ENCODE measurements around the gene DNAJC25. TPM values are rescaled to one million over a fixed set of nuclear protein-coding genes. Genes with fewer than 3 reads are reported as not detected.
A peak's percentile ranks its signal among the peaks of the same experiment; 100 is the strongest.

Gene DNAJC25
- polyA plus RNA-seq, 3 donors, result 1.1 to 6.0 (median 1.6) TPM

- WGBS (ENCODE audit: insufficient coverage), result under 1% methylated on average over 30 of the region's 41 CpGs
- peak overlapping the region; percentile 98 to 100 for H3K4me3 Mint-ChIP-seq
Measured at GRCh38 chr9:111597852-111598732, 33.0 kb upstream of the DNAJC25 start.

DNA sequence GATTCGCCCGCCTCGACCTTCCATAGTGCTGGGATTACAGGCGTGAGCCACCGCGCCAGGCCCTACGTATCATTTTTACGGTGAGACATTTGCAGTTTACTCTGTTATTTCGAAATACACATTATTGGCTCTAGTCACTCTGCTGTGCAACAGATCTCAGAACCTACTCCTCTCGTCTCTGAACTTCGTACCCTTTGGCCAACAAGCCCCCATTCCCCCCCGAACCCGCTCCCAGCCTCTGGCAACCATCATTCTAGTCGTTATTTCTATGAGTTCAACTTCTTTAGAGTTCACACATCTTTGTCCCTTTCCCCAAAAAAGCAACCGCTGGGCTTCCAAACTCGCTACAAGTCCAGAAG, 32.4 kb upstream of the DNAJC25 start:
- Histone ChIP-seq H3K4me1 (ENCODE audit: control insufficient read depth in 1 of 2, insufficient read depth in 2 of 2, low read length in 2 of 2) (peaks cover 15 to 25% of the 10 kb centered on the region in 2 donors), H2AFZ (ENCODE audit: insufficient read depth, low read depth, low read length, poor library complexity, severe bottlenecking) (peak overlapping the region; percentile 95), H3K79me2 (ENCODE audit: insufficient read depth, low read length) (no peaks in the 10 kb centered on the region), H3K9ac (ENCODE audit: insufficient read depth, low read length, poor library complexity, severe bottlenecking) (peak overlapping the region; percentile 49), H3K27me3 (ENCODE audit: control insufficient read depth in 2 of 2, insufficient read depth in 2 of 2, low read length in 2 of 2) (peaks cover 0 to 35% of the 10 kb centered on the region in 2 donors), H3K9me3 (replicated peaks in 1 of 2; ENCODE audit: control insufficient read depth in 1 of 2, insufficient read depth in 1 of 2, low read length in 2 of 2) (no peaks in the 10 kb centered on the region), H3K4me3 (replicated peaks in 1 of 3; ENCODE audit: low read depth in 2 of 3, low read length in 3 of 3) (peak overlapping the region; percentile 57 to 86 (median 59)), H3K36me3 (replicated peaks in 1 of 2; ENCODE audit: control insufficient read depth in 1 of 2, insufficient read depth in 2 of 2, low read length in 2 of 2) (no peaks in the 10 kb centered on the region), H3K27ac (ENCODE audit: low read depth in 1 of 2, low read length in 2 of 2) (no peak overlapping the region), H3K4me2 (replicated peaks; ENCODE audit: extremely low read depth, low read length, poor library complexity, severe bottlenecking) (peak overlapping the region; percentile 88), H4K20me1 (ENCODE audit: insufficient read depth, low read length) (no peaks in the 10 kb centered on the region)
- Mint-ChIP-seq H3K4me3 (peak overlapping the region; percentile 98 to 100), H3K36me3 (peaks cover 0 to 1% of the 10 kb centered on the region in 2 donors), H3K9me3 (peaks cover 0 to 9% (median 3%) of the 10 kb centered on the region in 7 donors), H3K27ac (peak overlapping the region in 2 of 7 donors; percentile 30 to 41), H3K4me1 (peaks cover 27% of the 10 kb centered on the region), H3K27me3 (ENCODE audit: low read depth in 3 of 3) (peaks cover 28 to 51% (median 35%) of the 10 kb centered on the region in 3 donors)
- intact Hi-C loops (cut with micrococcal nuclease), result loop anchor here in 1 of 2 donors (10.0 kb wide), 1 partner anchor 476 kb away; no protein-coding TSS in a partner anchor
- 0% methylated on average over 16 of the region's 16 CpGs for WGBS (ENCODE audit: insufficient coverage)
- DNase-seq, result peak in 2 of 3 donors; percentile 10 to 17
- TF ChIP-seq, protein P1, sequence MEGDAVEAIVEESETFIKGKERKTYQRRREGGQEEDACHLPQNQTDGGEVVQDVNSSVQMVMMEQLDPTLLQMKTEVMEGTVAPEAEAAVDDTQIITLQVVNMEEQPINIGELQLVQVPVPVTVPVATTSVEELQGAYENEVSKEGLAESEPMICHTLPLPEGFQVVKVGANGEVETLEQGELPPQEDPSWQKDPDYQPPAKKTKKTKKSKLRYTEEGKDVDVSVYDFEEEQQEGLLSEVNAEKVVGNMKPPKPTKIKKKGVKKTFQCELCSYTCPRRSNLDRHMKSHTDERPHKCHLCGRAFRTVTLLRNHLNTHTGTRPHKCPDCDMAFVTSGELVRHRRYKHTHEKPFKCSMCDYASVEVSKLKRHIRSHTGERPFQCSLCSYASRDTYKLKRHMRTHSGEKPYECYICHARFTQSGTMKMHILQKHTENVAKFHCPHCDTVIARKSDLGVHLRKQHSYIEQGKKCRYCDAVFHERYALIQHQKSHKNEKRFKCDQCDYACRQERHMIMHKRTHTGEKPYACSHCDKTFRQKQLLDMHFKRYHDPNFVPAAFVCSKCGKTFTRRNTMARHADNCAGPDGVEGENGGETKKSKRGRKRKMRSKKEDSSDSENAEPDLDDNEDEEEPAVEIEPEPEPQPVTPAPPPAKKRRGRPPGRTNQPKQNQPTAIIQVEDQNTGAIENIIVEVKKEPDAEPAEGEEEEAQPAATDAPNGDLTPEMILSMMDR (IDR thresholded peaks at IDR 0.05), result no peak

More at GRCh38 chr9:111597852-111598732, 33.0 kb upstream of the DNAJC25 start:
- peak overlapping the region; percentile 57 to 86 (median 59) for H3K4me3 ChIP-seq (replicated peaks in 1 of 3; ENCODE audit: low read depth in 2 of 3, low read length in 3 of 3)
- Mint-ChIP-seq H3K36me3 (peaks cover 0 to 1% of the 10 kb centered on the region in 2 donors), H3K9me3 (peaks cover 0 to 9% (median 3%) of the 10 kb centered on the region in 7 donors), H3K4me1 (peaks cover 27% of the 10 kb centered on the region), H3K27me3 (ENCODE audit: low read depth in 3 of 3) (peaks cover 28 to 51% (median 33%) of the 10 kb centered on the region in 3 donors), H3K27ac (peak overlapping the region in 2 of 7 donors; percentile 30 to 57)
- H3K79me2 ChIP-seq (ENCODE audit: insufficient read depth, low read length), result no peaks in the 10 kb centered on the region
- H3K9ac ChIP-seq (ENCODE audit: insufficient read depth, low read length, poor library complexity, severe bottlenecking), result peak overlapping the region; percentile 49
- no peaks in the 10 kb centered on the region for H4K20me1 ChIP-seq (ENCODE audit: insufficient read depth, low read length)
- H3K27me3 ChIP-seq (ENCODE audit: control insufficient read depth in 2 of 2, insufficient read depth in 2 of 2, low read length in 2 of 2), result peaks cover 0 to 35% of the 10 kb centered on the region in 2 donors
- no peak overlapping the region for H3K27ac ChIP-seq (ENCODE audit: low read depth in 1 of 2, low read length in 2 of 2)
- H3K4me1 ChIP-seq (ENCODE audit: control insufficient read depth in 1 of 2, insufficient read depth in 2 of 2, low read length in 2 of 2), result peaks cover 15 to 25% of the 10 kb centered on the region in 2 donors
- no peaks in the 10 kb centered on the region for H3K9me3 ChIP-seq (replicated peaks in 1 of 2; ENCODE audit: control insufficient read depth in 1 of 2, insufficient read depth in 1 of 2, low read length in 2 of 2)
- TF ChIP-seq, protein P1 (IDR thresholded peaks at IDR 0.05), result peak; percentile 63
- peak overlapping the region; percentile 88 for H3K4me2 ChIP-seq (replicated peaks; ENCODE audit: extremely low read depth, low read length, poor library complexity, severe bottlenecking)
- DNase-seq, result peak; percentile 14 to 19 (median 18)
- H2AFZ ChIP-seq (ENCODE audit: insufficient read depth, low read depth, low read length, poor library complexity, severe bottlenecking), result peak overlapping the region; percentile 95
- H3K36me3 ChIP-seq (replicated peaks in 1 of 2; ENCODE audit: control insufficient read depth in 1 of 2, insufficient read depth in 2 of 2, low read length in 2 of 2), result no peaks in the 10 kb centered on the region
- intact Hi-C loops (cut with micrococcal nuclease), result loop anchor here in 1 of 2 donors (10.0 kb wide), 1 partner anchor 477 kb away; no protein-coding TSS in a partner anchor

All from CD14-positive monocyte (primary cell).